HG02885 (cell line): Measurements from ENCODE around the gene OPHN1.

Experiments
- ATAC-seq: cut with Tn5 transposase; IDR thresholded peaks from one replicate; pipeline ENCODE4 v1.9.1; 2021; ENCODE audit warnings: mild to moderate bottlenecking; ENCODE audit not compliant: unreplicated experiment, poor library complexity

Gene OPHN1

GRCh38 chrX:68433155-68433980 is at the start of gene OPHN1:
TSS of gene OPHN1 (minus strand) at chrX:68433495. CDS start at chrX:68433020, 475 bp downstream.
- ATAC-seq: no peak

- no peak for ATAC-seq
Measured at GRCh38 chrX:68480969-68481368, 47.7 kb upstream of the OPHN1 start.

GRCh38 chrX:68464796-68465195 is 31.5 kb upstream of the OPHN1 start:
- no peak for ATAC-seq

- ATAC-seq: no peak
Measured at GRCh38 chrX:68463880-68464279, 30.6 kb upstream of the OPHN1 start.

- peak; percentile 67 for ATAC-seq
Measured at GRCh38 chrX:68462653-68463052, 29.4 kb upstream of the OPHN1 start.

GRCh38 chrX:68462197-68462596 is 28.9 kb upstream of the OPHN1 start:
- no peak for ATAC-seq

- ATAC-seq: no peak
Measured at GRCh38 chrX:68461576-68461975, 28.3 kb upstream of the OPHN1 start.

- no peak for ATAC-seq
Measured at GRCh38 chrX:68461093-68461492, 27.8 kb upstream of the OPHN1 start.

- ATAC-seq: no peak
Measured at GRCh38 chrX:68455151-68455510, 21.8 kb upstream of the OPHN1 start.

GRCh38 chrX:68454476-68455150 is 21.3 kb upstream of the OPHN1 start:
- no peak for ATAC-seq

- ATAC-seq: no peak
Measured at GRCh38 chrX:68451720-68452119, 18.4 kb upstream of the OPHN1 start.

- peak; percentile 64 for ATAC-seq
Measured at GRCh38 chrX:68443155-68443868, 10.0 kb upstream of the OPHN1 start.

- ATAC-seq: no peak
Measured at GRCh38 chrX:68440940-68441339, 7.6 kb upstream of the OPHN1 start.

GRCh38 chrX:68440442-68440841 is 7.1 kb upstream of the OPHN1 start:
- ATAC-seq: no peak

- no peak for ATAC-seq
Measured at GRCh38 chrX:68439341-68439740, 6.0 kb upstream of the OPHN1 start.

- ATAC-seq: no peak
Measured at GRCh38 chrX:68438575-68438974, 5.3 kb upstream of the OPHN1 start.

GRCh38 chrX:68433981-68434299 is 645 bp upstream of the OPHN1 start:
- ATAC-seq: no peak

- ATAC-seq: no peak
Measured at GRCh38 chrX:68432648-68433047, 647 bp downstream of the OPHN1 start.

GRCh38 chrX:68431836-68432235 is 1.5 kb downstream of the OPHN1 start:
- ATAC-seq: no peak

GRCh38 chrX:68429216-68429615 is 4.1 kb downstream of the OPHN1 start:
- ATAC-seq: no peak

GRCh38 chrX:68428431-68428830 is 4.9 kb downstream of the OPHN1 start:
- no peak for ATAC-seq
